GM23338 (cell line): ENCODE data around the gene LILRB5.

Experiments
- CREB1 ChIP-seq: fragments of 250-450 bp; sonication (Bioruptor Pico); IDR thresholded peaks from 2 replicates; pipeline ENCODE4 v1.5.0; 2020; ENCODE audit warnings: low read depth, mild to moderate bottlenecking, moderate library complexity
- CTCF ChIP-seq, 2 experiments: fragments of 200-600 bp in 1 of 2; sonication (generic) in 1 of 2; conservative IDR thresholded peaks; 2 replicates each; pipeline versions ENCODE4 v1.5.1 to v1.6.1; 2016 to 2017; ENCODE audit warnings: antibody characterized with exemption in 2 of 2, low read depth in 2 of 2, mild to moderate bottlenecking in 2 of 2, moderate library complexity in 1 of 2
- ETS1 ChIP-seq: IDR thresholded peaks from 2 replicates; pipeline ENCODE4 v1.6.1; 2016; ENCODE audit warnings: antibody characterized with exemption
- EZH2 ChIP-seq: fragments of 200-600 bp; sonication (generic); IDR thresholded peaks from one replicate; pipeline ENCODE4 v1.8.0; 2017; ENCODE audit warnings: antibody characterized with exemption, mild to moderate bottlenecking, low read depth; ENCODE audit not compliant: unreplicated experiment
- EZH2phosphoT487 ChIP-seq: fragments of 200-600 bp; sonication (generic); IDR thresholded peaks from one replicate; pipeline ENCODE4 v1.8.1; 2018; ENCODE audit warnings: antibody characterized with exemption; ENCODE audit not compliant: unreplicated experiment
- JUNB ChIP-seq: IDR thresholded peaks from one replicate; pipeline ENCODE4 v1.6.1; 2016; ENCODE audit warnings: antibody characterized with exemption; ENCODE audit not compliant: unreplicated experiment
- NANOG ChIP-seq: IDR thresholded peaks from 2 replicates; pipeline ENCODE4 v1.6.1; 2016; ENCODE audit warnings: antibody characterized with exemption, borderline replicate concordance
- POLR2AphosphoS5 ChIP-seq: IDR thresholded peaks from 2 replicates; pipeline ENCODE4 v1.6.1; 2016; ENCODE audit warnings: antibody characterized with exemption, low read depth
- REST ChIP-seq: IDR thresholded peaks from one replicate; pipeline ENCODE4 v1.6.1; 2018; ENCODE audit warnings: antibody characterized with exemption; ENCODE audit not compliant: unreplicated experiment
- ZNF114 ChIP-seq: fragments of 250-450 bp; sonication (Bioruptor Pico); IDR thresholded peaks from 2 replicates; pipeline ENCODE4 v1.5.0; 2020; ENCODE audit warnings: mild to moderate bottlenecking, moderate library complexity
- ZNF331 ChIP-seq: fragments of 250-450 bp; sonication (Bioruptor Pico); IDR thresholded peaks from 2 replicates; pipeline ENCODE4 v1.5.0; 2020; ENCODE audit warnings: low read depth, mild to moderate bottlenecking, moderate library complexity

- TF ChIP-seq CTCF (conservative IDR thresholded peaks at IDR 0.05; ENCODE audit: low read depth in 2 of 2) (no peak), REST (no peak), ZNF114 (CRISPR knock-in tag) (no peak), EZH2 (no peak), POLR2AphosphoS5 (no peak), CREB1 (CRISPR knock-in tag) (no peak), ZNF331 (no peak), EZH2phosphoT487 (no peak), ETS1 (no peak), JUNB (no peak), NANOG (no peak)
Observed at GRCh38 chr19:54305141-54305540, 48.1 kb upstream of the LILRB5 start.
